HG03378 (cell line): ENCODE results near the gene PLK3.
"Not testable (repeated sequence)": the region's sequence is repeated elsewhere in the genome, so short reads cannot be mapped to it uniquely, and the experiment has no call there.

Experiments
- ATAC-seq: cut with Tn5 transposase; IDR thresholded peaks from one replicate; pipeline ENCODE4 v1.9.1; 2021; ENCODE audit warnings: mild to moderate bottlenecking, moderate library complexity; ENCODE audit not compliant: unreplicated experiment

The PLK3 gene

DNA sequence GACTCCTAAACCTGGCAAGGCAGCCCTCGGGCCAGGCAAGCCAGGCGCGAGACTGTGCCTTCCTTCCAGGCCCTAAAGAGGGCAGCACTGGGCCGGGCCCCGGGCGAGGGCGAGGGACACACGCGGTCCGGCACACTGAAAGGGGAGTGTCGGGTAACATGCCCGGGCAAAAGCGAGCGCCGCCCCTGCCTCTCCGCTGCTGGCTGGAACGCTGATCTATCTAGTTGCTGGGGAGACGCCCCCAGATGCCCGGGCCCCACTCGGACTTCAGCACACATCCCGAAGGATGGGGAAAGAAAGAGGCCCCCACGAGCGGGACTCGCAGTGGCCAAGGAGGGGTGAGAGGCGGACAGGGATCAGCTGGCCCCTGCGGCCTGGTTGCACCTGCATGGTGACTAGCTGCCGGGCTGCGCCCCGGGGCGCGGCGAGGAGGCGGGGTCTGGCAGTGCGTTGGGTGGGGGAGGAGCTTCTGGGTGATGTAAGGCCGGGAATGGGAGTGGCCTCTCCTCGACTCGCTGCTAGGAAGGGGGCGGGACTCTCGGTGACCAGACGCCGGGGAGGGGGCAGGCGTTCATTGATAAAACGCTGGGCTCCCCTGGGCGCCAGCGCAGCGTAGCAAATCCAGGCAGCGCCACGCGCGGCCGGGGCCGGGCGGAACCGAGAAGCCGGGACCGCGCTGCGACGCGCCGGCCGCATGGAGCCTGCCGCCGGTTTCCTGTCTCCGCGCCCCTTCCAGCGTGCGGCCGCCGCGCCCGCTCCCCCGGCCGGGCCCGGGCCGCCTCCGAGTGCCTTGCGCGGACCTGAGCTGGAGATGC lies at the start of gene PLK3:
TSS of gene PLK3 (plus strand) at position 608 of the 815 bp plus-strand sequence. CDS start at position 695, 87 bp downstream.
- peak; percentile 67 for ATAC-seq

DNA sequence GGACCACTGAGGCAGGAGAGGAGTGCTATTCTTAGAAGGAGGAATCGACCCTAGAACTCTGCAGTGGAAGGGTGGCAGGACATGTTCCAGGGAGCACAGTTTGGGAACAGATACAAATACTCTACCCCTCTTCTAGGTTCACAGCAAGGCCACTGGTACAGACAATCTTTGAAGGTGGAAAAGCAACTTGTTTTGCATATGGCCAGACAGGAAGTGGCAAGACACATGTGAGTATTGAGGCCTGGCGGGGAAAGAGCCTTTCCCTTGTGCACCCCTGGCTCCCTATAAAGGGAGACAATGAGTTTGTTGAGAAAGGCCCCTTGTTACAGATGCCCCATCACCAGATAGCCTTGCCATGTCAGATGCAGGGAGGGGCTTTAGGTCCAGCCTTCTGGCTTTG lies 42.8 kb upstream of the PLK3 start:
- no peak for ATAC-seq

DNA sequence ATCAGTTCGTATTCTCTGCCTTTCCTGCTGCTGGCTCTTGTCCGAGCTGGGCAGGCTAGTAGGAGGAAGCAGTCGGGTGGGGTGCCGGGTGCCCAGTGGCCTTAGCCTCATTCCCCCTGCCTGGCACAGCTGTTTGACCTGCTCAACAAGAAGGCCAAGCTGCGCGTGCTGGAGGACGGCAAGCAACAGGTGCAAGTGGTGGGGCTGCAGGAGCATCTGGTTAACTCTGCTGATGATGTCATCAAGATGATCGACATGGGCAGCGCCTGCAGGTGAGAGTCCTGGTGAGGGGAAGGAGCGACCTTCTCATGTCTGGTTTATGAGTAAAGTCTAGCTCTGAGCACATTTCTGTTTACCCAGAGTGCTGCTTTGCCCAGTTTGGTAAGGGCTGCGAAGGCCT lies 41.1 kb upstream of the PLK3 start:
- no peak for ATAC-seq

DNA sequence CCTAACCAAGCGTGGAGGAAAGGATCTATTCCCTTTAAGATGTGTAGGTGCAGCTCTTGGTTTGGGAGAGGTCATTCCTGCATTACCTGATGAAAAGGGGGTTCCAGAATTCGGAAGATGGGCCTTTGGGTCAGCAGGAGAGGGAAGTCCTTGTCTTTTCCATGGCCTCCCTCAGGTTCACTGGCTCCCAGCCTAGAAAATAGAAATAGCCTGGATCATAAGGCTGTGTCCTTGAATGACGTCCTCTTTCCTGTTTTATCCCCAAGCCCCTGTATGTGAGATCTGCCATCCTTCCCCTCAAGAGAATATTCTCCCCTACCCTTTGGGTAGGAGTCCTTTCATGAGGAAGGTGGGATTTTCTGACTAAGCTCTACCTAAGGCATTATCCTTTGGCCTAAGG lies 39.3 kb upstream of the PLK3 start:
- no peak for ATAC-seq

GRCh38 chr1:44766421-44766820 lies 33.8 kb upstream of the PLK3 start:
- not testable (repeated sequence) for ATAC-seq

- ATAC-seq, result peak; percentile 70
These were observed 24.9 kb upstream of the PLK3 start, which contains the start of gene RPS8 for GRCh38 chr1:44775078-44775929. TSS of gene RPS8 (plus strand) at chr1:44775540. CDS start at chr1:44775597, 57 bp downstream.

GRCh38 chr1:44775930-44776729 lies 24.0 kb upstream of the PLK3 start:
- ATAC-seq, result peak; percentile 11

GRCh38 chr1:44776730-44777068 lies 23.5 kb upstream of the PLK3 start:
- ATAC-seq, result no peak

- ATAC-seq, result no peak
These were observed 22.6 kb upstream of the PLK3 start for GRCh38 chr1:44777547-44777946.

GRCh38 chr1:44777969-44778635 lies 22.1 kb upstream of the PLK3 start:
- no peak for ATAC-seq

DNA sequence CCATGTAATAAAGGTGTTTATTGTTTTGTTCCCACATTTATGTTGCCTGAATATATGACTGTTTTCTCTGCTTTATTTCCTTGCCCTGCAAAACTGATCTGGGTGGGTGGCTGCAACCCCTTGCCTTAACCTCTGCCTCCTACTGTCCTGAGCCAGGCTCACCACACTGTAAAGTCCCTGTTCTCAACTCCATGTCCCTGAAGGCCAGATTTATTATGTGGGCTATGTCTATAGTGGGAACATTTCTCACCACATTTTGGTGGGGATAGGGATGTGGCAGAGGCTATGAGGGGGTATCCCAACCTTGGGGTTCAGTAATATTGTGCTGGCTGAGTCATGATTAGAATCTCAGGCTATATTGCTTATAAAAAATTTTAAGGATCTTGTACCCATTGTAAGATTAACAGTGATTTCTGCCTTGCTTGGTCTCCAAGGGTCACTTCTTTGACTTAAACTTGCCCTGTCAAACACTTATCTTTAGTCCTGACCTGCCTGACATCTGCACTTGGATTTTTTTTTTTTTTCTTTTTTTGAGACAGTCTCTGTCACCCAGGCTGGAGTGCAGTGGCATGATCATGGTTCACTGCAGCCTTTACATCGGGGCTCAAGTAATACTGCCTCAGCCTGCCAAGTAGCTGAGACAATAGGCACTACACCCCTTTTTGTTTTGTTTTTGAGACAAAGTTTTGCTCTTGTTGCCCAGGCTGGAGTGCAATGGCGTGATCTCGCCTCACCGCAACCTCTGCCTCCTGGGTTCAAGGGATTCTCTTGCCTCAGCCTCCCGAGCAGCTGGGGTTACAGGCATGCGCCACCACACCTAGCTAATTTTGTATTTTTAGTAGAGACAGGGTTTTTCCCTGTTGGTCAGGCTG lies 21.2 kb upstream of the PLK3 start:
- no peak for ATAC-seq

DNA sequence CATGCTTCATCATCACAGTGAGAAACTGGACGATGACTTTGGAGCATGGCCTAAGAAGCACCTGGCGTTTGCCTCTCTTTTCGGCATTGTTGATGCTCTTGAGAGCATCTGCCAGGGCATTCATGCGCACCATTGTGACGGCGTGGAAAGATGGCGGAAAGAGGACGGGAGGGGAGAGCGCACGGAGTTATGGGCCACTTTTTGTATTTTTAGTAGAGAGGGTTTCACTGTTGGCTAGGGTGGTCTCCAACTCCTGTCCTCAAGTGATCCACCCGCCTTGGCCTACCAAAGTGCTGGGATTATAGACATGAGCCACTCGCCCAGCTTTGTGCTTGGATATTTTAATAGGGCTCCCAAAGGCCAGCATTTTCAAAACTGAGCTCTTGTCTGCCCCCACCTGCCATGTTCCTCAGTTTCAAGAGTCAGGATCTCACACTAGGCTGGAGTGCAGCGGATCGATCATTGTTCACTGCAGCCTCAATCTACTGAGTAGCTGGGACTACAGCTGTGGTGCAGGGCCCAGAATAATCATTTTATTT lies 19.5 kb upstream of the PLK3 start:
- no peak for ATAC-seq

- ATAC-seq, result no peak
These were observed 16.5 kb upstream of the PLK3 start for GRCh38 chr1:44783697-44784093.

GRCh38 chr1:44784094-44785028 lies 15.8 kb upstream of the PLK3 start:
- no peak for ATAC-seq

DNA sequence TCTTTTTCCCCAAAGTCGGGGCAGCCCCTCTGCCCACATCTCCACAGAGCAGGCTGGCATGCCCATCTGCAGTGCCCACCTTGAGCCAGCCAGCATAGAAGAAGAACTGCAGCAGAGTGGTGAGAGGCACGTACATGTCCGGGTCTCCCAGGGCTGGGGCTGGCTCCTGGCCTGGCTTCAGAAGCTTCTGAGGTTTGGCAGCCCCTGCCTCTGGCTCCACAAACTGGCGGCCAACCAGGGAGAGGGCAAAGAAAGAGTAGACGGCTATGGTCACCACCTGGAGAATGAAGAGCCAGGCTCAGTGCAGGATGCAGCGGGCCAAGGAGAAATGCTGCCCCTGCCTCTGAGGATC lies 15.2 kb upstream of the PLK3 start:
- ATAC-seq, result no peak

- no peak for ATAC-seq
These were observed 14.6 kb upstream of the PLK3 start for GRCh38 chr1:44785501-44786137.

DNA sequence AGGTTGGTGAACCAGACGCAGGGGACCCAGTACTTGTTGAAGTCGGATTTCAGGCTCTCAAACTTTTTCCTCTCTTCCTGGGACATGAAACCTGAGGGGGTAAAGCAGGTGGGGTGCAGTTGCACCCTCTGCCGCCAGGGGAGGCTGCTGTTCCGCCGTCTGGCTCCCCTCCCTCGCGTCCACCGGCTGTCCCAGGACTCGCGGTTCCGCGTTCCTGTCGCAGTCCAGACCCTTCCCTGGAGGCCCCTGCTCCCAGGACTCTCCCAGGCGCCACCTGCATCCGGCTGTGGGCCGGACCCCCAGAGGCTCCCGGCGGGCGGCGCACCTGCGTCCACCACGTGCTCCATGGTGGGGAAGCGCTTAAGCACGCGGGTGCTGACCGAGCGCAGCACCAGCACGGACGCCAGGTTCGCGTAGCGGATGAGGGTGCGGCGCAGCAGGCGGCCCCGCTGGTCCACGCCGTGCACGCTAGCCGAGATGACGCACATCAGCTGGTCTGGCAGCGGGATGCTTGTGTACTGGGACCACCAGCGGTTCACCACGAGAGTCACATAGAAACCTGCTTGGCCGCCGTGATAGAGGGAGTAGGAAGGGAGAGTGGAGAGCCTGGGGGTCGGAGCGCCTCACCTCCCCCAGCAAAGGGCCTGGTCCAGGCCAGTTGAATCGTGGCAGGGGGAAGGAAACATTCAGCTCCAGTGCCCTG lies 13.9 kb upstream of the PLK3 start:
- ATAC-seq, result no peak
